ENCODE measurements around the gene ADCY5.

Gene ADCY5

DNA sequence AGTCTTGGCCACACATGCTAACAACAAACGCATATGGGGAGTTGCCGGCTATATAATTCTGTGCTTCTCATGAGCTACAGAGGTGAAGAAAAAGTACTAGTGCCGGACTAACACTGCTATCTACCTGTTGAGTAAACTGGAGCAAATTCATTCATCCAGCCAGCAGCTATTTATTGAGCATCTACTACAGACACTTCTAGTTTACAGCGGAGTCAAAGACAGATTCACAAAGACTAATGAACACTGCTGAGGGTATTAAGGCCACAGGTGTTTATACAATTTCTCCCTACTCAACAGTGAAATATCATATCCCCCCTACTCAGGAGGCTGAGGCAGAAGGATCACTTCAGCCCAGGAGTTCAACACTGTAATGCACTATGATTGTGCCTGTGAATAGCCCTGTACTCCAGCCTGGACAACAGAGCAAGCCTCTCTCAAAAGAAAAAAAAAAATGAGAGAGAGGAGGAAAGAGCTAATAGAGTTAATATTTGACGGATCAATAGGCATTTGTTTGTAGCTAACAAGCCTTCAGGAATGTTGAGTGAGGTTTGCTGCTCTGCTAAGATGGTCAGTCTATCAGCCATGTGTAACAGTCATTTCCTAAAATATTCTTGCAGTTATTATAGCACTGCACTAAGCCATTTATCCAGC, 17.8 kb downstream of the ADCY5 start:
- DNase-seq (ENCODE audit: low read depth in 1 of 2, low spot score in 1 of 2): no peak

DNA sequence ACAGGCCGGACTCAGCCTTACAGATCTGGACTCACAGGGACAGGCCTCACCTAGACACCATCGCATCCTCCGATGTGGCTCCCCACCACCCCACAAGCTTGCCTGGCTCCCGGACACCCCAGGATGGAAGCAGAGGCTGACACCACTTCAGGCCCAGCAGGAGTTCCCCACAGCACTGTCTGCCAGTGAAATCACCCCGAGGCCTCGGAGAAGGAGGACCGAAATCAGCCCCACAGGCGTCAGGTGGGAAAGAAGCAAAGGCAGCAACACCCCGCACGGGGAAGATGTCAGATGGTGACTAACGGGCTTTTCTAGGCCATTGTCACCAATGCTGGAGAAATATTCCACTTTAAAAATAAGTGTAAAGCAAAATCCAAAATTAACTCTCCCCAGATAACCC, 18.6 kb downstream of the ADCY5 start:
- DNase-seq (ENCODE audit: low read depth in 1 of 2, low spot score in 1 of 2): no peak

DNA sequence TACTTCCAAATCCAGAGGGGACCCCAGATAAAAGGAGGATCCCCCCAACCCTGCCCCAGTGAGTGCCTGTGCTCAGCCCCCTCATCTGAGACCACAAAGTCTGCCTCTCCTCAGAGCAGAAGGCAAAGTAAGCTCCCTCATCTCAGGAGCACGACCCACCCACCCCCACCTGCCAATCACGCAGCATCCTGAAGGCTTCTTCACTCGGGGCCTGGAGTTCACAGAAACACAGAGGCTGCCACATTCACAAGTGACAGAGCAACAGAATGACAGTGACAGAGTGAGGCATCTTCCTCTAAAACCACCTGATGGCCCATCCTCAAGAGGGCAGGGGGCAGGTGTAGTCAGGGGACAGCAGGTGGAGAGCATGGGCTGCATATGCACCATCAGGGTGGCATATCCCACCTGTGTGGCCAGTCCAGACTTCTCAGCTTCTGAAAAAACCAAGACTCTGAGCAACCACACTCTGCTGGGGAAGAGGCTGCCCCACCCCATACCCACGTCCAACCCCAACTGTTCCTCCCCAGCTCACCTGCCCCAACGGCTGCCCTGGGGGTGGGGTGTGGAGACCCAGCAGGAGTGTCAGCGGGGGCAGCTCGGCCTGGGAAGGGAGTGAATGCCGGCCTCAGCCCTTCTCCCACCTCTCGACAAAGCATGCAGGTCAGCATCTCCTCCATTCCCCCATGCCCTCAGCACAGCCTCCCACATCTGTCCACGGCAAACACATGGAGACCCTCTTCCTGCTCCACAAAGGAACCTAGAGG, 19.3 kb downstream of the ADCY5 start:
- no peak for DNase-seq (ENCODE audit: low read depth in 1 of 2, low spot score in 1 of 2)

DNA sequence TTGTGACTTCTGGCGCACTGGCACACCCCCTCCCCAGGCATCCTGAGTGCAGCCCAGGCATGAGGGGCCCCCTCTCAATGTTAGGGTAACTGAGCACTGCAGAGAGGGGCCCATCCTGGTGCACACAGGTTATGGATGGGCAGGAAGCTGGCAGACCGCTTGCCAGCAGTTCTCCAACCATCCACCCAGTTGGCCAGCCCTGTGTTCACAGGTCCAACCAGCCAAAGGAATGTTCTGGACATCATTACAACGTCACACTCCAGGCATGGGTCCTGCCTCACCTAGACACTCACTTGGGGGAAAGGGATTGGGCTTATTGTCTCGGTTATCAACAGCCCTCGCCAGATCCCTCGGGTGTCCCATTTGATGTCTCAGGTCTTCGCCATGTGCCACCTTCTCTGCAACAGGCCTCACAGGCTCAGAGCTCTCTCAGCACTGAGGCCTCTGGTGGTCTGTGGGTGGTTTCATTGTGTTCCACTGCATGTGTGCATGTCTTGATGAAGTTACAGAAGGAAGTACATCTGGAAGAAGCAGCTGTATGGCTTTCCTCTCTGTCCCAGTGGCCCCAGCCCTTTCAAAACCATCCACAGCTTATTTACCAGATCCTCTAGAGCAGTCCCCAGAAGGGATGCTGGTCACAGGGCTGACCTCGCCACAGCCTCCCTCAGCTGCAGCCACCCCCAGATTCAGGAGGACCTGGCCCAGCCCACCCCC, 23.7 kb downstream of the ADCY5 start:
- DNase-seq (ENCODE audit: low read depth in 1 of 2, low spot score in 1 of 2): no peak

DNA sequence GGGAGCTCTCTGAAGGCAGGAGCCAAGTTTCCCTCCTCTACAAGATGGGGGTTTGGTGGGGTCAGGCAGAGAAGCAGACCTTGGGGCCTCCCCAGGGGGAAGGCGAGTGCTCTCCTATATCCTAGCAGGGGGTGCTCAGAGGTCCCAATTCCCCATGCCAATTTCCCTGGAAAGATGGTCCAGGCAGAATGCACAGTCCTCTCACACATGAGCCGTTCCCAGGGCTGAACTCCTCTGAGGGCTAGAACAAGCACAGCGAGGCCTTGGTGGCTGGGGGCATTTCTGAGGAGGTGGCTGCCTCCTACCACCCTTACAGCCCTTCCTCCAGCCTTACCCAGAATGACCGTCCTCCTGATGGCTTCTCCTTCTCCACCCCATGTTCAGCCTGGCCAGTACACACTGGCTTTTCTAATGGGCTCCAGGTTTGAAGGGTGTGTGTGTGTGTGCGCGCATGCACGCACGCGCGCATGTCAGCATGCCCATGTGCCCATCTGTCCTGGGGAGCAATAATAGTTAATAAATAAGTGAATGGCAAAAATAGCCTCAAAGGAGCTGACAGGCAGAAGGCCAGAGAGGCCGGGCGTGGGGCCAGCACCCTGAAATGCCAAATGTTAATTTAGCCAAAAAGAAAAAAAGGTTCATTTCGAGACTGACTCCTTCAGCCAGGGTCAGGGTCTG, 24.4 kb downstream of the ADCY5 start:
- no peak for DNase-seq (ENCODE audit: low read depth in 1 of 2, low spot score in 1 of 2)

DNA sequence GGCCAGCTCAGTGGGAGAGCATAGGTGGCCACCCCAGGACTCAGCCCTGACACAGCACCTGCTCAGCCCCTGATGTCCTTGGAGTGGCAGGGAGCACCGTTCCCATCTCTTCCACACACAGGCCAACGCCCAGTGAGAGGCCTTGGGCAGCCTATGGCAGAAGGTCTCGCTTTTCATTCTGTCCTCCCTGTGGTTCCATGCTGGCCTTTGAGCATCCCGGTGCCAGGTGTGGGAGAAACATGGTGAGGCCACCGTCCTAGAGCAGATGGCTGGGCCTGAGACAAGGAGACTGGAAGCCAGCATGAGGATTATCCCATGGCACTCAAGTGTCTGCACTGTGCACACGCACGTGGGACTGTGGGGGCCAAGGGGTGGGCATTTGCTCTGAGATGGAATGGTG, 25.1 kb downstream of the ADCY5 start:
- no peak for DNase-seq (ENCODE audit: low read depth in 1 of 2, low spot score in 1 of 2)

DNA sequence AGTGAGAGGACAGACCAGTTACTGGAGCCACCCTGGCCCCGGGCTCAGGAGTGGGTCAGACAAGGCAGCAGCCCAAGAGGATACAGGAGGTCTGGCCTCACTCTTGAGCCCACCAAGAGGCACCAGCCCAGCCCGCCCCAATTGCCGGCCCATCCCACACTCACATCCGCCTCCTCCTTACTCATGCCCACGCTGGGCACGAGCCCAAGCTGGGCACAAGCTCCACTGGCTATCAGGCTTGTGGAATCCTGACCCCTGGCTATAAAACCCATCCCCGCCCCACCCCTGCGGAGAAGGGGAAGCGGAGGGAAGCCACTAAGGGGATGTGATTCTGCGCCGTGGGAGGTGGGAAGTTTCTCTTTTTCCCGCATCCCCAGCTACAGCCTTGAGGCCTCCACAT, 25.9 kb downstream of the ADCY5 start:
- no peak for DNase-seq (ENCODE audit: low read depth in 1 of 2, low spot score in 1 of 2)

DNA sequence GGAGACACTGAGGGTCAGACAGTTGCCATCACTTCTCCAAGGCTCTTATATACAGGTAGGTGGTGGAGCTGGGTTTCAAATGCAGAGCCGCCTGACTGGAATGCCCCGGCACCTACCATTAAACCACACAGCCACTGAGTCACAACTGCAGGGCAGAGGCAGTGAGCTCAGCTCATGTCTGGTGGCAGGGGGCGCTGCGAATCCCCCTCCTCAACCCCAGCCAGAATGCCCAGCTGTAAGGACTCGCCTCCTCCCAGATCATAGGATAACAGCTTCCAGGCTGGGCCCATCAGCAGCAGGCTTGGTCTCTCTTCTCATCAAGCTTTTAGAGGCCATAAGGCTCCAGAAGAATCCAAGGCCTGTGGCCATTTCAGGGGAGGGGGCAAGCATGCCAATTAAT, 26.4 kb downstream of the ADCY5 start:
- DNase-seq (ENCODE audit: low read depth in 1 of 2, low spot score in 1 of 2): no peak

DNA sequence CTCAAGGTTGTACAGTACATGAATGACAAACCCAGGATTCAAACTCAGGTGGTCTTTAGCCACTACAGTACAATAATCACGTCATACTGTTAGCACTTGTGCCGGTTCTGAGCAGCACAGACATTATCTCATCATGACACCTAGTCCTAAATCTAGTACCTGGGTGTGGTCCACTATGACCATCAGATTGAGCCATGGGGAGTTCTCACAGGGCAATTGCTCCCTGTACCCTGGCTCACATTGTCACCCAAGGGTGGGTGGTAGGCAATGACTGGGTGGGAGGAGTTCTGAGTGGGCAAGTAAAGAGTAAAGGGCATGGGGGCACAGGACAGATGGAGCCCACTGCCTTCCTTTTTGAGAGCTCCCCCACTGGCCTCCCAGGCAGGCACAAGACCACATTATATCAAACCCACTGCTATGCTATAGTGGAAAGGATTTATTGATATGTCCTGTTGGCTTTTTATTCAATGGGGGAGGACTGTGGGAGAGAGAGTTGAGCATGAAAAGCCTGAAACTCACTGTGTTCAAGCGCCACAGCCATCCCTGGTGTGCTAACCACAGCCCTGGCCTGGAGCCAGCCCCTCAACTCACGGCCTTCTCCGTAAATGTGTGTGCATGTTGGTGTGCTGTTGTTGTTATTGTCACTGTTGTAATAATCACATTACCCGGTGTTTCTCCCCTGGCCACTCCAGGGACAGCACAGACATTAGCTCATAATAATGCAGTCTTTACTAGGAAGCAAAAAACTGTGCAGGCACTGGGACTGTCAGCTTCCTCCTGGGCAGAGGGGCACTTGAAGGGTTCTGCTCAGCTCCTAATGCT, 27.3 kb downstream of the ADCY5 start:
- no peak for DNase-seq (ENCODE audit: low read depth in 1 of 2, low spot score in 1 of 2)

DNA sequence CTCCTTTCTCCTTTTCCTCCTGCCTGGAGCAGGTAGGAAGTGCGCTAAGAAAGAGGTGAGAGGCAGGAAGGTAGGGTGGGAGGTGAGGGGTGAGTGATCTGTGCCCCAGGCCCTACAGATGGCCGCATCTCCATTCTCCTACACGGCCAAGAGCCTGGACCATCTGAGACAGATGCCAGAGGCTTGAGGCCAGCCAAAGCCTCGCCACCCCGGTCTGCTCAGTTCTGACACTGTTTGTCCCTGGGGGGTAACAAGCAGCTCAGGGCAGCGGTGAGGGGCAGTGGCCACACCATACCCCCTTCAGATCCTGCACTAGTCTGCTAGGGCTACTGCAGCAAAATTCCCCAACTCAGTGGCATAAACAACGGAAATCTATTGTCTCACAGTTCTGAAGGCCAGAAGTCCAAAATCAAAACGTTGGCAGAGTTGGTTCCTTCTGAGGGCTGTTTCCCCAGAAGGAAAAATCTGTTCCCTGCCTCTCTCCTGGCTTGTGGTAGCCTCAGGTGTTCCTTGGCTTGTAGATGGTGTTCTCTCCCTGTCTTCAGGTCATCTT, 28.4 kb downstream of the ADCY5 start:
- DNase-seq (ENCODE audit: low read depth in 1 of 2, low spot score in 1 of 2): no peak

DNA sequence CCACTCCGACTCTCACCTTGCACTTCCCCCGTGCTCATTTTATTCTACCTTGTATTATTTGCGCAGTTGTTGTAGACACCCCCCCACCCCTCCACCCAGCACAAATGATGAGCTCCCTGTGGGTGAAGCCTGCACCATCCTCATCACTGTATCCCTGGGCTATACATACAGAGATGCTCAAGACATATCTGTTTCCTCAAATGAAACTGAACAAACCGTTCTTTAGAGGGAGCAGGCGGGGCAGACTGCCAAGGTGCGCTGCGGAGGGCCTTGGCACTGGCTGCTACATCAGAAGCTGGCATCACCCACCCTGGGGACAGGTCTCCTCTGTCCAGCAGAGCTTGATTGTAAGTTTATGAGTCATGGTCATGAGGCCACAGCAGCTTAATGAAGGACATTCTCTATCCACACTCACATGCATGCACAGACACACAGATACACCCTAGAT, 29.0 kb downstream of the ADCY5 start:
- no peak for DNase-seq (ENCODE audit: low read depth in 1 of 2, low spot score in 1 of 2)

DNA sequence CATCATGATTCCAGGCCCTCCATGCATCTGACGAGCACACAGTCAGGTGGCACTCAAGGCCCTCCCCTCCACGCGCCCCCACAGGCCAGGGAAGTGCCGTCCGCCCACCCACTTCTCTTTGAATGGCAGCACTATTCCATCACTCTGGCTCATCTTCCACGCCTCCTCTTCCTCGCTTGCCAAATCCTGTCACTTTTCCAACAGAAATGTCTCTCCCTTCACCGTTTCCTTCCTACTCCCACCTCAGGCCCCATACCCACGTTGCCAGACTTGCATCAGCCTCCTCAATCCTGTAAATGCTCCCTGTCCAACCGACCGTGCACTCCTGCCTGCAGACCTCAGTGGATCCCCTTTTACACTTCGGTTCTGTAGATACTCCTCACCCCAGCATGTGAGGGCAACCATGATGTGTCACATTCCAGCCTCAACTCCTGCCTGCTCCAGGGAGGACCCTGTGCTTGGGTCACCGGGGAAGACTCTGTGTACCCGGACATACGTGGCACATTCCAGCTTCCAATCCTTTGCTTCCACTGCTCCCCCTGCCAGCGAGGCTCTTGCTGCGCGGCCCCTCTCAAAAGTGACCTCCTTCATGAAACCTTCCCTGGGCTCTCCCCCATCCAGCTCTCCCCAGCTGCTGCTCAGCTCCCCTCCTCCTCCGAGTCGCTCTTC, 29.6 kb downstream of the ADCY5 start:
- DNase-seq (ENCODE audit: low read depth in 1 of 2, low spot score in 1 of 2): no peak

DNA sequence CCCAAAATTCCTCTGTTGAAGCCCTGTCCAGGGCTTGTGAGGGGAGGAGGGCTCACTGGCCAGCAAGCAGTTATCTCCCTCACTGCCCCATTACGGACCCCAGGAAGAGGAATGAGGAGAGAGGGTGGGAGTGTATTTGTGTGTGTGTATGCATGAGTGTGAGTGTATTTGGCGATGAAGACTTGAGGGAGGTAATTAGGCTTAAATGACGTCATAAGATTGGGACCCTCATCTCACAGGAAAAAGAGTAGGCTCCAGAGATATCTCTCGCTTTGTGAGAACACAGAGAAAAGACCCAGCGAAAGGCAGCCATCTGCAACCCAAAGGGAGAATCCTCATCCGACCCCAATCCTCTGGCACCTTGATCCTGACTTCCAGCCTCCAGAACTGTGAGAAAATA, 32.2 kb downstream of the ADCY5 start:
- no peak for DNase-seq (ENCODE audit: low read depth in 1 of 2, low spot score in 1 of 2)

DNA sequence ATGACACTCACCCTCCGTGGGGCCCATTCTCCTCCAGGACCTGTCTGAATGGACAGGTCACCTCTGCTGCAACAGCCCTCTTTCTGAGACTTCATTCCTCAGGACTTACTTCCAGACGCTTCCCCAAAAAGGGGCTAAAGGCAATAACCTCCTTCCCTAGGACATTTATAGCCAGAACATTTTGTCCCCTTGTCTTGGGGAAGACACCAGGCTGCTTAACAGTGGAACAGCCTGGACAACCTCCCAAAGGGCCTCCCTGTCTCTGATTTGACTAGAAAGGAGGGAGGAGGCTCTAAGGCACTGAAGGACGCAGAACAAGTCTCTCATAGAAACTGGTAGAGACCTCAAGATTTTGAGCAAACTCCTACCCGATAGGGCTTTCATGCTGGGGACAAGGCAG, 32.7 kb downstream of the ADCY5 start:
- DNase-seq (ENCODE audit: low read depth in 1 of 2, low spot score in 1 of 2): no peak

DNA sequence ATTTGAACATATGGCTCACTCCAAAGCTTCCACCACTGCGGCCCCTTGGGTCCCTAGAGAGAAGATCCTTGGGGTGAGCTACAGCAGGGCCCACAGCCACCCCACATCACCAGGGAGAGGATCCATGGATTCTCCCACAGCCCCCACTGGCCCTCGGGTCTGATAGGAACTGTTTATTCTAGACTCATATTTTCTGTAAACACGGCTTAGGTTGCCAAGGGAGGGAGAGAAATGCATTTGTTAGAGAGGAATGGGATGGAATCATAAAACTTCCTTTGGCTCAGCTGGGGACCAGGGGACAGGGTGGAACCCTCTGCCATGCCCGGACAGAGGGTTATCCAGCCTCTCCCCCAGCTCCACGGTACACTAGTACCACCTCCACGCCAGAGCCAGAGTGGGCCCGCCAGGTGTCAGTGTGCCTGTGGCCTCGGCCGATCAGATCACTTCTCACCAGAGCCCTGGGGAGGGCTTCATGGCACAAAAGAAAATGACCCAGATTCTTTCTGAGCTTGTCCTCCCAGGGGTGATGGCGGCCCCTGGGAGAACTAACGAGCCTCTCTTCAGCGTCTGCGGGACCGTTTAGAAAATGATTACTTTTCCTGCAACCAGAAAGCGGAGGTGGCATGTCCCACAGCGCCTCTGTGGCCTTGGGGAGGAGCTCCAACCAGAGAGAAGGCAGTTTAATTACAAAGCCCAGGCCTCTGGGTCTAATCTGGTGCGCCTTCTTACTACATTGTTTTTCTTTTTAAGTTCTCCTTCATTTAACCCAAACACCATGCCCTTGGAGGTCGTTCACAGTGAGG, 33.7 kb downstream of the ADCY5 start:
- no peak for DNase-seq (ENCODE audit: low read depth in 1 of 2, low spot score in 1 of 2)

DNA sequence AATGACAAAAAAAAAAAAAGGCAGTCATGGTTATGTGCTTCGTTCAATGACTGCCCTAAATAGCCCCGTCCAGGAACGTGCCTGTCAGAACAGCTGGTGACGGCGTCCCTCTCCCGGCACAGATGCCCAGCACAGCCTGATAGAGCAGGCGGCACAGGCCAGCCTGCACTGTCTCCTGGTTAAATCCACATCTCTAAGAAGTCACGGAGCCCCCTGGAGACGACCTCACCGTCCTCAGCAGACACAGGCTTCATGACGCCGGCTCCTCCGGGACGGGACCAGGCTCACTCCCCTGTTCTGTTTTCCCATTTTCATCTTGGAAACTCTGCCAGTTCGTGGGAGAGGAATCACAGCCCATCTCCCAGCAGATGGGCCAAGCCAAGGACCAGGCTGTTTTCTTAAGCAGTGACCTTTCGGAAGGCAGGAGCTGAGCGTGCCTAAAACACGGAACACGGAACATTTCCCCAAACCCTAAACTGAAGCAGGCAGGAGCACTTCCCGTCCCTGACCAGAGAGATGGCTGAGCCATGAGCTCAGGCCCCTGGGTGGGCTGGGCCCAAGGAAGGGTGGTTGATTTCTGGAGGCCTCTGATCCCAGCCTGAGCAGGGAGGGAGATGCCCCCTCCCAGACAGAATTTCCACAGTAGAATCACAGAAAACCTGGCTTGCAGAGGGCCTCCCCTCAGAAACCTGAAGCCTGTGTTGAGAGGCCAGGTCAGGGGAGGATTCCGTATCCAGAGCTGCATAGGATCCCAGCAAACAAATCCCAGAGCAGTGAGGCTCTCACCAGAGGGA, 35.9 kb downstream of the ADCY5 start:
- no peak for DNase-seq (ENCODE audit: low read depth in 1 of 2, low spot score in 1 of 2)

DNA sequence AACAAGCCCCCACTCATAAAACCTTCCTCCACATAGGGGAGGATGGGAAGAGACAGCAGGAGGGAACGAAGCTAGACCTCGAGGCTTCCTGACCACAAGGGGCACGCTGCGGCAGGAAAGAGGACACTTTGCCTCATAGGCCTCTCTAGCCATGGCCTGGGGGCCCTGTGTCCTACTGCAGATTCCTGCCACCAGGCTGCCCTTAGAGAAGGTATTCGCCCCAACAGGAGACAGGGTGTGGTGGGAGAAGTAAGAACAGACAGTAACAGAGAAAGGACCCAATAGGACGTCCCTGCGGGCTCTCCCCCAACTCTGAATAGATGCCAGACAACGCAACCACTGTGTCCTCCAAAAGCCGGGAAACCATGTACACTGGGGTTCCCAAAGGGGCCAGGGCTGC, 36.8 kb downstream of the ADCY5 start:
- no peak for DNase-seq (ENCODE audit: low read depth in 1 of 2, low spot score in 1 of 2)

DNA sequence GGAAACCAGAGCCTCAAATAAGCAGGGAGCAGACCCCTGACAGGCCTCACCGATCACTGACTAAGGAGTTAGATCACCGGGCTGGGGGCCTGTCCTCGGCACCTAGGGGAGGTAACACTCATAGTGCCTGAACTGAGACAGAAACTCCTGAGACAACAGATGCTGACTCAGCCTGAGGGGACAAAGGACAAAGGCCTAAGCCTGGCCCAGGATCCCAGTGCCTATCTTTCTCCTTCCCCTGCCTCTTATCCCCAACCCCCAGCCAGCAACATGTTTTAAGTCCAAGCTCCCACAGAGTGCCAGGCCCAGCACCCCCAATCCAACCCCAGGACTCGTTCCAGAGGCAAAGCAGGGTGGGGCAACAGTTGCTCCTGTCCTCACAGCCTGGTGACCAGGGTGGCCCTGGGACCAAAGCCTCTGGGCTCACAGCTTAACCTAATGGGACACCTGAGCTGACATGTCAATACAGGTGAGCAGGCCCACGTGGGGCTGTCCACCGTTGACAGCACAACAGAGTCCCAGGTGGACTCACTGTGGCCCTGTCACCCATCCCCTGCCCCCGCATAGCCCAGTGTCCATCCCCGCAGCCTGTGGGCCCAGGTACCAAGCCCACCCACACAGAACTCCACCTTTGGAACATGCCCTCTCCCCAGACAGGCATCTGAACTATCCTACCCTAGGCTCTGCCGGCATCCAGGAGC, 37.4 kb downstream of the ADCY5 start:
- no peak for DNase-seq (ENCODE audit: low read depth in 1 of 2, low spot score in 1 of 2)

Measured in activated T-helper 1 cell treated with anti-CD3 and anti-CD28 coated beads, Interleukin-2, amount 50 U/mL, for 16 hours (primary cell).